ENCODE results near the gene KANTR. TPM values are rescaled to one million over a fixed set of nuclear protein-coding genes. Genes with fewer than 3 reads are reported as not detected.
"Not testable (repeated sequence)": the region's sequence is repeated elsewhere in the genome, so short reads cannot be mapped to it uniquely, and the experiment has no call there.

The KANTR gene
- total RNA-seq, 4 donors from 2014 or later, result 16.2 to 81.3 (median 28.6) TPM

DNA sequence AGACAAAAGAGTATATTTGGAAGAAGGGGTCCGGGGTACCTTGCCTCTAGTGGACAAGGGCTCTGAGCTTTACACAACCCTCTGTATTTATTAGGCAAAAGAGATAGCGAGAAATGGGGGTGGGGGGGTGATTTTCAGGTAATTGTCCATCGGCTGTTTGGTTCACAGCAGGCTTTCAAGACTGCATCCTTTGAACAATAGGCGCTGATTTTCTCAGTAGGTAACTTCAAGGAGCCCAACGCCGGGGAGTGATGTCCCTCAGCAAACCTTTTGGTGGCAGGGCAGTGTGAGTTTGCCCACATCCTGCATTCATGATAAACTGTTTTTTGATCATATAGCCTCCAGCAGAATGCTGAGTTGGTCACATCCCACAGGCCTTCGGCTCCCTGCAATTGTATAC is 69.5 kb downstream of the KANTR start:
- Histone ChIP-seq H3K4me3 (no peak overlapping the region), H3K27me3 (no peaks in the 10 kb centered on the region), H3K4me1 (peaks cover 4% of the 10 kb centered on the region), H3K9me3 (no peaks in the 10 kb centered on the region), H3K36me3 (no peaks in the 10 kb centered on the region), H3K27ac (no peak overlapping the region)
- no peak for DNase-seq (ENCODE audit: low spot score in 2 of 2)
- no peak for TF ChIP-seq POLR2AphosphoS5 (IDR thresholded peaks at IDR 0.05)
- TF ChIP-seq POLR2A (IDR thresholded peaks at IDR 0.05), result no peak
- no peak for TF ChIP-seq EP300 (IDR thresholded peaks at IDR 0.05)
- TF ChIP-seq, protein P1, sequence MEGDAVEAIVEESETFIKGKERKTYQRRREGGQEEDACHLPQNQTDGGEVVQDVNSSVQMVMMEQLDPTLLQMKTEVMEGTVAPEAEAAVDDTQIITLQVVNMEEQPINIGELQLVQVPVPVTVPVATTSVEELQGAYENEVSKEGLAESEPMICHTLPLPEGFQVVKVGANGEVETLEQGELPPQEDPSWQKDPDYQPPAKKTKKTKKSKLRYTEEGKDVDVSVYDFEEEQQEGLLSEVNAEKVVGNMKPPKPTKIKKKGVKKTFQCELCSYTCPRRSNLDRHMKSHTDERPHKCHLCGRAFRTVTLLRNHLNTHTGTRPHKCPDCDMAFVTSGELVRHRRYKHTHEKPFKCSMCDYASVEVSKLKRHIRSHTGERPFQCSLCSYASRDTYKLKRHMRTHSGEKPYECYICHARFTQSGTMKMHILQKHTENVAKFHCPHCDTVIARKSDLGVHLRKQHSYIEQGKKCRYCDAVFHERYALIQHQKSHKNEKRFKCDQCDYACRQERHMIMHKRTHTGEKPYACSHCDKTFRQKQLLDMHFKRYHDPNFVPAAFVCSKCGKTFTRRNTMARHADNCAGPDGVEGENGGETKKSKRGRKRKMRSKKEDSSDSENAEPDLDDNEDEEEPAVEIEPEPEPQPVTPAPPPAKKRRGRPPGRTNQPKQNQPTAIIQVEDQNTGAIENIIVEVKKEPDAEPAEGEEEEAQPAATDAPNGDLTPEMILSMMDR (IDR thresholded peaks at IDR 0.05), result no peak
- WGBS, result 85% methylated on average over 7 of the region's 7 CpGs

DNA sequence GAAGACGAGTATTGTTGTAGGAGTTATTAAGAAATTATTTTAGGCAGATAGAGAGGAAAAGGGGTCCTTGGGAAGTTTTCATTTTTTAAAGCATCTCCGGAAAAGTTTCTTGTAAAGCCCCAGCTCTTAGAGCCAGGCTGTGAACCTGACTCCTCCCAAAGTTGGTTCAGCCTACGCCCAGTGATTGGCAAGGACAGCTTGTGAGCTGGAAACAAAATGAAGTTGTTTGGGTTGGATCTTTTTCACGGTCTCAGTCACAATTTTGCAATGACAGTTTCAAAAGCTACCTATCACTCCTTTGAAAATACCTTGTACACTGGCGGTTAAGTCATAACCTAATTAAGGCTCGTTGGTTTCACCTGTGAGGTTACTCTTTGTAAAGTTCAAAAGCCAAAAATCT is 70.6 kb downstream of the KANTR start:
- H3K27ac ChIP-seq; H3K9me3 ChIP-seq; H3K36me3 ChIP-seq; DNase-seq (ENCODE audit: low spot score in 2 of 2); H3K4me3 ChIP-seq; H3K27me3 ChIP-seq; H3K4me1 ChIP-seq: not testable (repeated sequence)
- WGBS, result 48% methylated on average over 6 of the region's 6 CpGs

DNA sequence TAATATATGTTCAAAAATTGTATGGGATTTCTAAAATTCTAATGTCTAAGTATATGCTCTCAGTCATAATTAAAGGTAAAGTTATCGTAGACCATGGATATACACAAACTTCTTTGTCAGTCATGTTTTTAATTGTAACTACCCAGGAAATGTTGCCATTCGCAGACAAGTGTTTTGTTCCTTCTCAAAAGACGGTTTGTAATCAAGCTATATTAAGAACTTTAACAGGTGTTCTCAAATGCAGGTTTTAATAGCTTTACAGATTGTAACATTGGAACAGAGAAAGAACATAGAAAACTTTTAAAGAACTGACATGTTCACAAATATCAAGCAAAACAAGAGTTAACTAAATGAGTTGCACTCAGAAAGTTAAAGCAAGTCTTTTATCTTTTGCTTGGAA is 72.2 kb downstream of the KANTR start:
- no peak for DNase-seq (ENCODE audit: low spot score in 2 of 2)
- TF ChIP-seq, protein P1 (IDR thresholded peaks at IDR 0.05), result no peak
- TF ChIP-seq POLR2A (IDR thresholded peaks at IDR 0.05) (no peak), POLR2AphosphoS5 (IDR thresholded peaks at IDR 0.05) (no peak), EP300 (IDR thresholded peaks at IDR 0.05) (no peak)
- Histone ChIP-seq H3K9me3 (no peaks in the 10 kb centered on the region), H3K27ac (no peak overlapping the region), H3K4me3 (no peak overlapping the region), H3K4me1 (peaks cover 4% of the 10 kb centered on the region), H3K27me3 (no peaks in the 10 kb centered on the region), H3K36me3 (no peaks in the 10 kb centered on the region)
- whole genome bisulfite sequencing, result 88% methylated on average over 3 of the region's 3 CpGs

DNA sequence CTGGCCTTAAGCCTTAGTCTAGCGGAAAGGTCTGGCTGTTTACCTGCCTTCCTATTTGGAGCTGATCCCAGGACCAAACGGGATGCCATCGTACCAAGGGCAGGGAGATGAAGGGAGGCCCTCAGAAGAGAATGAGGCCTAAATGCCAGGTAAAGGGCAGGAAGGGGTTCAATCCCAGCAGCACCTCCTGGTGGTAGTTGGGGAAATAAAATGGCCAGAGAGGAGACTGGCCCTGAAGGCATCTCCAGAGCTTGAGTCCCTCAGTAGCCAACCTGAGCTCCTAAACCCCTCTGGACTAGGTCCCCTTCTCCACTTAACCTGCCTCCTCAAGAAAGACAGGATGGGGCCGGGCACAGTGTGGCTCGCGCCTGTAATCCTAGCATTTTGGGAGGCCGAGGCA is 77.4 kb downstream of the KANTR start:
- H3K27me3 ChIP-seq, result no peaks in the 10 kb centered on the region
- no peak for TF ChIP-seq POLR2A (IDR thresholded peaks at IDR 0.05)
- TF ChIP-seq, protein P1 (IDR thresholded peaks at IDR 0.05), result no peak
- TF ChIP-seq EP300 (IDR thresholded peaks at IDR 0.05), result no peak
- no peak for TF ChIP-seq POLR2AphosphoS5 (IDR thresholded peaks at IDR 0.05)
- H3K27ac ChIP-seq, result no peak overlapping the region
- no peaks in the 10 kb centered on the region for H3K4me1 ChIP-seq
- H3K4me3 ChIP-seq, result no peak overlapping the region
- H3K9me3 ChIP-seq, result no peaks in the 10 kb centered on the region
- DNase-seq (ENCODE audit: low spot score in 2 of 2), result no peak
- 94% methylated on average over 7 of the region's 7 CpGs for WGBS
- H3K36me3 ChIP-seq, result no peaks in the 10 kb centered on the region

Other genes starting within 250 kb of the KANTR start
- not detected for gene XAGE3, start 226.1 kb upstream of the KANTR start, total RNA-seq
- gene FAM156B, start 196.8 kb upstream of the KANTR start, total RNA-seq, result 100 to 1,000 TPM in 1 of 4 donors, 10 to 100 TPM in 3; 42.5 to 126 (median 48.0) TPM
- gene FAM156A, start 135.6 kb upstream of the KANTR start, total RNA-seq, result 10 to 100 TPM; 13.1 to 38.1 (median 24.8) TPM
- gene GPR173, start 45.4 kb upstream of the KANTR start, total RNA-seq, result 1 to 10 TPM in 1 of 4 donors, under 1 TPM in 3; 0.21 to 2.3 (median 0.72) TPM
- 10 to 100 TPM; 29.4 to 60.7 (median 48.4) TPM for gene TSPYL2, start 11.8 kb upstream of the KANTR start, total RNA-seq
- 100 to 1,000 TPM; 126 to 318 (median 160) TPM for gene KDM5C, start 131.1 kb downstream of the KANTR start, total RNA-seq
- 10 to 100 TPM; 24.4 to 42.1 (median 28.9) TPM for gene IQSEC2, start 187.4 kb downstream of the KANTR start, total RNA-seq